ENCODE results near the gene PDZD8.

GRCh38 chr10:117408436-117409384 lies 33.5 kb upstream of the PDZD8 start:
- TF ChIP-seq CTCF (IDR thresholded peaks at IDR 0.05; ENCODE audit: extremely low read depth in 1 of 2, insufficient read depth in 1 of 2, low read depth in 1 of 2, low read length in 2 of 2) (no peak), EZH2 (IDR thresholded peaks at IDR 0.05; ENCODE audit: borderline replicate concordance, low read depth, low read length, severe bottlenecking) (no peak)
